GM19240 (cell line): ENCODE data around the gene HLA-DRA.
A peak's percentile ranks its signal among the peaks of the same experiment; 100 is the strongest.

Source experiments
- DNase-seq: peaks from one replicate; pipeline ENCODE4 v3.0.0; 2011; ENCODE audit warnings: low spot score; ENCODE audit not compliant: insufficient read length

The HLA-DRA gene

DNA sequence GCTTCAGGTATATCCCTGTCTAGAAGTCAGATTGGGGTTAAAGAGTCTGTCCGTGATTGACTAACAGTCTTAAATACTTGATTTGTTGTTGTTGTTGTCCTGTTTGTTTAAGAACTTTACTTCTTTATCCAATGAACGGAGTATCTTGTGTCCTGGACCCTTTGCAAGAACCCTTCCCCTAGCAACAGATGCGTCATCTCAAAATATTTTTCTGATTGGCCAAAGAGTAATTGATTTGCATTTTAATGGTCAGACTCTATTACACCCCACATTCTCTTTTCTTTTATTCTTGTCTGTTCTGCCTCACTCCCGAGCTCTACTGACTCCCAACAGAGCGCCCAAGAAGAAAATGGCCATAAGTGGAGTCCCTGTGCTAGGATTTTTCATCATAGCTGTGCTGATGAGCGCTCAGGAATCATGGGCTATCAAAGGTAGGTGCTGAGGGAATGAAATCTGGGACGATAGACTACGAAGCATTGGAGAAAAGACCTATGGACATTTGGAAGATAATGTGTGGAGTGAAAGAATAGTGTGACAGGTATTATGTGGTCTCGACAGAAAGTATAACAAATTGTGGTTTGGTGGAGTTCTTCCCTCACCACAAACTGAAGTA lies at the start of gene HLA-DRA:
Gene HLA-DRA, plus strand, starts transcription at position 286 of the 613 bp plus-strand sequence. Its CDS starts 64 bp downstream, at position 350.
- peak; percentile 33 for DNase-seq

DNA sequence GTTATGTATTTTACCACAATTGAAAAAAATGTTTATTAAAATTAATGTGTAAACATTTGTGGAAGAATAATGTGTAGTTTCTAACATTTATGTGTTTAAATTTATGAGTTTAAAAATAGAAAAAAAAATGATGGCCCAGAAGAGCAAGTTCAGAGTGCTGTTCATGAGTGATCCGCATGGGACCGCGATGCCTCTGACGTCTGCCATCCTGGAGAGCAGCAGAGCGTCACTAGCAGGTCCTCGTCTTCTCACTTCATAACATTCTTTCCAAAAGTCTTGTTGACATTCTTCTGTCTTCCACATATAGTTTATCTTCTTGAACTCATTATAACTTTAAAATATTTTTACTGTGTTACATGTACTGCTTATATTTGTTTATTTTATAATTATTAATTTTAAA lies 48.2 kb upstream of the HLA-DRA start:
- no peak for DNase-seq

DNA sequence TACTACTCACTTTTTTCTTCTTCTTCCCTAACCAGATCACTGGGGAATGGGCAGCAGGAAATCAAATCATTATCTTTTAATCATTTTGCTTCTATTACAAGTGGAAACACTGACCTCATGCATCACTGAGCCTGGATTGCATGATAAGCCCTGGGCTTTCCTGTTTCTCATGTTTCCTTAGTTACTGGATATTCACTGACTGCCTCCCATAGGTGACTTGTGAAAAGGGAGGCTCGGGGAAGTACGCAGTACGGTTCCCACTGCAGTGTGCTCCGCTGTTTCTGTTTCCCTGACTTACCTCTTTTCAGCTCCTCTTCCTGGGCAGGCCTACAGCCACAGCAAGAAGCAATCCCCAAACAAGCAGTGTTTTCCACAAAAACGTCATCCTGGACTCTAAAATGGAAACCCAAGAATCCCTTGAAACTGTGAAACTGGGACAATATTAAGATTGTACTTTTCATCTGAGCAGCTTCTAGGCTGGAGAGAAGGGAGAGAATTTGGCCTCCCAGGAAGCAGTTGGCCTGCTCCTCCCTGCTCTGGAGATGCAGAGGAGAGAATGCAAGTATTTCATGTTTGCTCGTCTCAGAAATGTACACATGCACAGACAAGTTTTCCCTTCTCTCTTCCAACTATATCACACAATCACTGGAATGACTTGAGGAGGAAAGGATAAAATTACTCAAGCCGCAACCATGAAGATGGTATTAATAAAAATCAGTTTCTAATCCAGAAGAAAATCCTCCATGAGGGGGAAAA lies 45.8 kb upstream of the HLA-DRA start:
- DNase-seq = no peak

DNA sequence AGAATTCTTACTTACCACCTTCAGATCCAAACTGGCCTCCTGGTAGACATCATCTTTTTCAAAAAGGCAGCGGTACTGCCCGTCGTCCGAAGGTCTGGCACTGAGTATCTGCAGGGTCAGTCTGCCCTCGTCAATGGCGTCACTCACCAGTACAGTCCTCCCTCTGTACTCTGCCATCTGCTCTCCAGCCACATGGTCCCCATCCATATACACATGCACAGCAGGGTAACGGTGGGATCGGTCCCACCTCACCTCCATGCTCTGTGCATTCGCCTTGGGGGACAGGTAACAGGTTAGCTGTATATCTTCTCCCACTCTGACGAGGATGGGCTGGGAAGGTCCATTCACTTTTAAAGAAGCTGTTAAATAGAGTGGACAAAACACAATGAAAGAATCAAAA lies 43.7 kb upstream of the HLA-DRA start:
- no peak for DNase-seq

DNA sequence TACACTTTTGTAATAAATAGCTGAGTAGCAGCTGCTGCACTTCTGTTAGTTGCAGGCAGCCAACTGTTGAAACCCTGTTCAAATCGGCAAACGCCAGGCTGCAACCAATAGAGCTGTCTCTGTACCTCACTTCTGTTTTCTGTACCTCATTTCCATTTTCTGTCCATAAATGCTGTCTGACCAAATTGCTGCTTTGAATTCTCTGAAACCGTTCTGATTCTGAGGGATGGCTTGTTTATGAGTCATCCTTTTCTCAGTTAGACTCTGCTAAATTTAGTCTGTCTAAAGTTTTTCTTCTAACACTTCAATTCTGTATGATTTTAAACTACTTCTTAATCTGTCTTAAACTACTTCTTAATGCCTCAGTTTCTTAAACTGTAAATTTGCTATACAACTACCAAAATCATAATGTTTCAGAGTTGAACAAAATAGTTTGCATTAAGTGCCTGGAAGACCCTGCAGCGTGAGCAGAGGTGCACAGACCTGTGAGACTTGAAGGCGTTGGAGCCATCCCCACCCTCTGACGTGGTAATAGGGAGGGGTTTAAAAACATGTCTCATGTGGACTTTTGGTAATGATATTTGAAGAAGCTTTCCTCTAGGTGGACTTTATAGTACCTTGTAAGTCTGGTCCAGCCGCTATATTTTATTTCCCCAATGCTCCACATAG lies 42.3 kb upstream of the HLA-DRA start:
- DNase-seq = peak; percentile 47

DNA sequence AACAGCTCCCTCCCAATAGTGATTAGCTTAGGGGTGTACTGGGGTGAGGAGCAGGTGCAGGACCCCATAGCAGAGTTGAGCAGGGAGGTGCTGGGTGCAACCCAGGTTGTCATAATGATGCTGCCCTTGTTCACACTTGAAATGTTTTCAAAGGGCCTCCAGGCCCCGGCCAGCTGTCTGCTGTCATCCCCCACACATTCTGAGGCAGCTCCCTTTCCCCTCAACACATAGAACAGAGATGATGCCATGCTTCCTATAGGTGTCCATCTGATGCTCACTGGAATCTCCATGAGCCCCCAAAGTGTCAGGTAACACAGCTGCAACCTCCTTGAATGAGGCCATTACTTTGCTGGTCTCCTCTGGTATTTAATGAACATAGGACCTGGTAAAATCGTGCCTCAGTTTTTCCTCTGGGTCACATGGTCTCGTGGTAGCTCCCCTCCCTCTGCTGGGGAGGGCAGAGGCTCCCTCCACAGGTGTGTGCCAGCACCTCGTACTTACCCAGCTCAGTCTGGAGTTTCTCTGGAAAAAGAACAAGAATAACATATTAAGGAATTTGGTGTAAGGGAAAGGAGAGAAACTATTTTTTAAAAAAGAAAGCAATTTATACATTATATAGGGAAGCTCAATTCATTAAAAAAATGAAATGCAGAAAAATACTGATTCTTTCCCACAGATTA lies 38.3 kb upstream of the HLA-DRA start:
- DNase-seq = no peak

DNA sequence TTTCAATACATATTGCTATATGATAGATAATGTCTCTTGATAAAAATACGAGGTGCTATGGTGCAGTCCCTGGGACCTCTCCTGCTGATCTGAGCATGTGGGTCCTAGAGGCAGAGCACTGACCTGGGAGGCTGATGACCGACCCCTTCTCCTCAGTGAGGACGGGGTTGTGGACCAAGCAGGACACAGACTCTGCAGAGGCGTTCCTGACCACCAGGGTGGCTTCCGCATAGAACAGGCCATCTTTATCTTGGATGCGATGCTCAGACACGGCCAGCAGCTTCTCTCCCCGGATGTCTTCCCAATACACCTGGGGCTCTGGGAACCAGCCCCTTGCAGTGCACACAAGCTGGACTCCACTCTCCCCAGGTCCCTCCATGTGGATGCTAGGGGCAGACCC lies 36.9 kb upstream of the HLA-DRA start:
- no peak for DNase-seq

DNA sequence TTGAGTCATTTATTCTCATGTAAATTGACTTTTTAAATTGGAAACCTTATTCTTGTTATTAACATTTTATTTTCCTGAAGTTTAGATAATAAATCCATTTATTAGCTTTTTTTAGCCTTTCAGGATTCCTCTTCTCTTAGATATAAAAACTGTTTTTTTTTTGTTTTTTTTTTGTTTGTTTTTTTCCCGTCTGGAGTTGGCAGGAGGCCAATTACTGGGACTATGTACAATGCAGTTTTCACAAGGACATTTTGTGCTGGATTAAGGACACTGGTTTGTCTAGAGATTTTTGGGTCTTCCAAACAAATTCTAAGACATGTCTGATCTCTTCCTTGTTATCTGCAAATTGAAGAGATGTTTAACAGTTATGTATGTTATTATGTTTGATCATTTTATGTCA lies 34.0 kb upstream of the HLA-DRA start:
- DNase-seq = no peak

DNA sequence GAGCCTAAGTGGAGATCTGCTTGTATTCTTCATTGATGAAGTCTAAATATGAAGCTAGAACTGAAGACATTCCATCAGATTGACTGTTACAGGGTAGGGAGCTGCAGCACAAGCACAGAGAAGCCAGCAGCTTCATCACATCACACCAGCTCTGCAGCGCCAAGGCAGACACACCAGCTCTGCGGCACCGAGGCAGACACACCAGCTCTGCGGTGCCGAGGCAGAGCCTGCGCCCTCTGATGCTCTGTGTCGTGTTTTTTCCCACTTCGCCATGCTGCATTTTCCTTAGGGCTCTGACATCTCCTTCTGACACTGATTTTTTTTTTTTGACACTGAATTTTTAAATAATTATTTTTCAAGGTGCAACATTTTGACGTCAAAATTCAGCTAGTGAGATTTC lies 33.5 kb upstream of the HLA-DRA start:
- DNase-seq = no peak

DNA sequence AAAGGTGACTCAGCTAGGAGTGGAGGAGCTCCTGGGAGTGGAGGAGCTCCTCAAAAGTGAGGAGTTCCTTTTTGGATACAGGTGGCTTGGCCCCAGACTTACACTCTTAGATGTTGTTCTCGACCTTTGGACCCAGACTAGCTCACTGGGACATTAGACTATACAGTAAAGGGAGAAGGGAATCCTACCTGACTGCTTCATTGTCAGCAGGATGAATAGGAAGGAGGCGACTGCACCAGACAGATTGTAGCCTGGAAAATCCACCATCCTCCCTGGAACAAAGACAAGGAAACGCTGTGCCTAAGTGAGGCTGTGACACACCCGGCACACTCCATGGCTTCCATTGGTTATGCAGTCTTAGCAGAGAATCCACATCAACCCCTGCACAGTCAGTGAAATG lies 32.8 kb upstream of the HLA-DRA start, which contains the start of gene BTNL2:
Gene BTNL2, minus strand, starts transcription at position 325 of the 400 bp plus-strand sequence. Its CDS starts 58 bp downstream, at position 267.
- no peak for DNase-seq

DNA sequence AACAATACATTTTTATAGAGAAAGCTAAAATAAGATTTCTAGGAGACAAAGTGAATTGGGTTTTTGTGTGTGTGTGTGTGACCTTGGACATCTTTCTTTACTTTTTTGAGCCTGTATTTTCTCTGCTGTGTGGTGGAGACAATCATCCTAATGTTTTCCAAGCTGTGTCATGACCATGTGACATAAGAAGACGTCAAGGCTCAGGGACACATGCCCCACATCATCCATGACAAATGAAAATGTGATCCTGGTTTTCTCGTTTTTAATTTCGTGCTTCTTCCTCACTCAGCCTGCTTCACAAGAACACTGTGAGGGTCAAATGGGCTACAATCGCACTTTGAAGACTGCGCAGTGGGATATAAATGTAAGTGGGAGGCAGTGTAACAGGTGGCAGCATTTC lies 28.8 kb upstream of the HLA-DRA start:
- no peak for DNase-seq

DNA sequence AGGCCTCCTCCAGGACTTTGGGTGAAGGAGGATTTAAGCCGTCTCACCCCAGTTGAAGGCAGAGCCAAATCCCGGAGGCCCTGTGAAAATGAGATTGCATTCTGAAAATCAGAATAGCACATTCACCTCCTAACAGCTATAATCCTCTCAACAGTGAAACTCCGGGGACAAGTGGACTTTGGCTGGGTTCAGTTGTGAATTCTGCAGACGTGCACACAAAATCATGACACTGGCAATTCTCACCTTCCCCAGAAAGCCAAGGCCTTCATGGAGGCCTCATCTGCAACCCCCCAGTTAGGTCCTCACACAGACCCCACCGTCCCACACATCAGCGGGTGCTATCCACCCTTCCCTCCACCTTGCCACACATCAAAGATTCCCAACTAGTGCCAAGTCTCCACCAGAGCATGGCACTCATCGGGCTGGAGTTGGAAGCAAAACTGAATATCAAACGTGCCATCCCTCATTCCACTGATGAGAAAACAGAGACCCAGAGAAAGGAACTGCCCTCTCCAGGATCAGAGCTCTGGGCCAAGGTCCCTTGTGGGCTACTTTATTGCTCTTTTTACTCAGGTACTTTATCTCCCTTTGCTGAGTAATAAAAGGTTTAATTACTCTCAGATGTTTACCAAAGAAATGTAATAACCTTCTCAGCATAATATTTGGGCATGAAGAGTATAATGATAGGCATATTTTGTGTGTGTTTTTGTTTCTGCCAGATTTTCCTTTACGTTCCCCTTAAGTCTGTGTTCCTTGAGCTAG lies 27.9 kb upstream of the HLA-DRA start:
- DNase-seq = no peak

DNA sequence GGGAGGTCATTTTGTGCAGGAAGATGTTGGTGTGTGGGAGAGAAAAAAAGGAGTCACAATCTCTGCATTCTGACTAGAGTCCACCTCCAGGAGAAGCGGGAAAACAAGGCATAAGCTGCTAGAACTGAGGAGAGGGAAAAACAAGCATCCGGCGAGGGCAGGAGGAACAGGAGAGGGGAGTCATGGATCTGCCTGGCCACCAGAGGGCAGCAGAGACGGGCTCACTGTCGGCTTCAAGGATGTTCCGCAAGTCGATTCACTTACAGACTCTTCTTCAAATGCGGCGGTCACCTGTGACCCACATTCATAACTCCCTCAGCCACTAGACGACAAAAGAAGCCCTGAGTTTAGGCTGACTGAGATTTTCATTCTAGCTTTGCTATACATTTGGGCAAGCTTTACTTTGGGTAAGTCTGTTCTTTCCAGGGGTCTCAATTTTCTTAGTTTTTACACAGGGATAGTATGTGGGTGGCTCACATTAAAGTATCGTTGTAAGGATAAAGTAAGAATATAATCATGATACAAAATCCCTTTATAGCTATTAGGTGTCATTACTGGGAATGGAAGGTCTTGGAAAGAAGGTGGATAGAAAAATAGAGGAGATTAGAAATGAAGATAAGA lies 26.1 kb upstream of the HLA-DRA start:
- DNase-seq = peak; percentile 51

DNA sequence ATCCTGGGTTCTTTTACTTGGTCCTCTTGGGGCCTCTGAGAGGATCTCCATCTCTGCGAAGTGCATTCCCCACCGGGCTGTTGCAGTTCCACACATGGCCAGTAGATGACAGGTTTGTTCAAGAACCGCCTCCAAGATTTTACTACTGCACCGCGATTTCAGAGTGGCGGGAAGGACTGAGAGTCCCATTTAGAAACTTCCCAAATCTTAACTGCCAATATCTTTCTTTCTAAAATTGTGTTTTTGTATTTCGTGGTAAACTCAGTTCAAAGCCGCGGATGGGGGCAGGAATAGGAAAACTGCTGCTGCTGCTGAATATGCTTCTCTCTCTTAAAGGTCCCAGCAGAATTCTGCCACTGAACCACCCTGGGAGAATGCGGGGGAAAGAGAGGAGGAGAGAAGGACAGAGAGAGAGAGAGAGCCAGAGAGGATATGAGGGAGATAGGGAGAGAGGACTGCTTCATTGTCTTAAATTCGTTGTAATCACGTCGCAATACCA lies 24.1 kb upstream of the HLA-DRA start:
- peak; percentile 25 for DNase-seq

DNA sequence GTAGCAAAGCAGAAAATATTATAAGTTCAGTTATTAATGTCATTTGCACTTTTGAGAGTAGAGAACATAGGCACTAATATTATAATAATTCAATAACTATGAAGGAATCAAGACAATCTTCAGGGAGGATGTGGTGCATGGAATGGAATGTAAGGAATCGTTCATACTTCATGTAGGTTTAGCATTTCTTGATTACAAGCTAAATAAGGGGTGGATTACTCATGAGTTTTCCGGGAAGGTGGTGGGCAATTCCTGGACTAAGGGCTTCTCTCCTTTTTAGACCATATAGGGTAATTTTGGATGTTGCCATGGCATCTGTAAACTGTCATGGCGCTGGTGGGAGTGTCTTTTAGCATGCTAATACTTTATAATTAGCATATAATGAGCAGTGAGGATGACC lies 23.7 kb upstream of the HLA-DRA start:
- DNase-seq = no peak

DNA sequence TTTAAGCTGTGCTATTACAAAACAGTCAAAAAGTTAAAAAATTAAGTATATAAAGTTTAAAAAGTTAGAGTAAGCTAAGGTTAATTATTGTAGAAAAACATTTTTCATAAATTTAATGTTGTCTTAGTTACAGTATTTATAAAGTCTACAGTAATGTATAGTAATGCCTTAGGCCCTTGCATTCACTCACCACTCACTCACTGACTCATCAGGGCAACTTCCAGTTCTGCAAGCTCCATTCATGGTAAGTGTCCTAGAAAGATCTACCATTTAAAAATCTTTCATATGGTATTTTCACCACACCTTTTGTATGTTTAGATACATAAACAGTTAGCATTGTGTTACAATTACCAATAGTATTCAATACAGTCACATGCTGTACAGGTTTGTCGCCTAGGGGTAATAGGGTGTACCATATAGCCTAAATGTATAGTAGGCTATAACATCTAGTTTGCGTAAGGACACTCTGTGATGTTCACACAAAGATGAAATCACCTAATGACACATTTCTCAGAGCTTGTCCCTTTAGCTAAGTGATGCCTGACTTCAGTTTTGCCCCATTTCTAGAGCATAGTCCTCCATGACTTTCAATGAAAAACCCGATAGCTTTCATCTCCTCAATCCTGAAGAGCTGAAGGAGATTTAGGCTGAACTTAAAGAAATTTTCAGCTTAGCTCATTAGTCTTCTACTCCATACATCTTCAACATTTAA lies 14.9 kb upstream of the HLA-DRA start:
- DNase-seq = no peak

DNA sequence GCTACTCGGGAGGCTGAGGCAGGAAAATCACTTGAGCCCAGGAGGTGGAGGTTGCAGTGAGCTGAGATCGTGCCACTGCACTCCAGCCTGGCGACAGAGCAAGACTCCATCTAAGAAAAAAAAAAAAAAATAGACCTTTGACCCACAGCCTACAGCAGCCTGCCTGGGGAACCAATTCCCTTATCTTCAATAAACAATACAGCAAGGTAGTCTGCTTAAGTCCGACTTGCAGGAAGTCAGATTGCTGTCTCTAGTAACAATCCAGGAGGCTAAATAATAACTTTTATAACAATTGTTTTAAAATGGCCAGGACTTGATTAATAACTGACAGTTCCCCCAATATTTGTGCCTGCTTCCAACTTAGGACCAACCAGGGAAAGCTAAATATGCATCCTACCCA lies 13.3 kb upstream of the HLA-DRA start:
- no peak for DNase-seq

DNA sequence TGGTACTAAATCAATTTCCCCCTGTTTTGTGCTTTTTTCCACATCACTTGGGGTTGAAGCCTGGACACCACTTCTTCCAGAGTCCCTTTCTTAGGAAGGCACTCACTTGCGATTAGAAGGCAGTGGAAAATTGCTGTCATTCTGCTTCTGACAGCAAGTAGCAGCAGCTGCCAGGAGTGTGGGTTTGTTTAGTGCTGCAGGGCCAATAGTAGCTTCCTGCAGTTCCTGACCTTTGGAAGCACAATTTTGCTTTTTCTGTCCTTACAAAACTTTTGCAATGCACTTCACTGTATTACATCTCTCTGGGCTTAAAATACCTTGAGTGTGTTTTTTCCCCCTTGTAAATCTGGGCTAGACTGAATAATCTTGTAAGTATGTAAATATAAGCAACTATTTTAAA lies 12.5 kb upstream of the HLA-DRA start:
- DNase-seq = no peak

DNA sequence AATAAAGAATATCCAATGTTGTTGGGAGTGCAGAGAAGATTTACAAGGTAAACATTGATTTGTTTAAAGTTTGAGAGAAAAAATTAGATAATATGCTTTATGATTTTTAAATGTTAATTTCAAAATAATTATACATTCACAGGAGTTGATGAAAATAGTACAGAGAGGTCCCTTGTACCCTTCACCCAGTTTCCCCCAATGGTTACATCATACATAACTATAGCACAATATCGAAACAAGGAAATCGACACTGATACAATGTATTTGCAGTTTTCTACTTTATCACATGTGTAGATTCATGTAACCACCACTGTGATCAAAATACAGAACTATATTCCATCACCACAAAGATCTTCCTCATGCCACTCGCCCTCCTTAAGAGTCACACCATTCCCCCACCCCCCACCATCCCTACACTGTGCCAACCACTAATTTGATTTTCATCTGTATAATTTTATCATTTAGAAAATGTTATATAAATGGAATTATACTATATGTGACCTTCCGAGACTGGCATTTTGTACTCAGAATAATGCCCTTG lies 11.7 kb upstream of the HLA-DRA start:
- DNase-seq = no peak

DNA sequence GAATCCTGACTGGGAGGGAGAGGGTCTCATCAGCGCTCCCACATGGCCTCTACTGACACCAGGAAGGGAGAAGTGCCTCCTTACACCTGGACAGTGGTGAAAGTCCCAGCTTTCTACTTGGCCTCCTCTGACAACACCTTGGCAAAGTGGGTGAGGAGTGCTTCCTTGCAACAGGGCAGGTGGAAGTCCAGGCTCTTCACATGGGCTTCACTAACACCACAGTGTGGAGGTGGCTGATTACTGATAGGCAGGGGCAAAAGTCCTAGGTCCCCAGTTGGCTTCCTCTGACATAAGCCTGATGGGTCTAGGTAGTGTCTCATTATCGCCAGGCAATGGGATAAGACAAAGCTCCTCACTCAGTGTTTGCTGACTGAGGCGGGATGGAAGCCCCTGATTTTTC lies 9.5 kb upstream of the HLA-DRA start:
- no peak for DNase-seq
